ENCODE data around the gene CTF1.
"Not testable (repeated sequence)": the region's sequence is repeated elsewhere in the genome, so short reads cannot be mapped to it uniquely, and the experiment has no call there.

CTF1 gene, protein sequence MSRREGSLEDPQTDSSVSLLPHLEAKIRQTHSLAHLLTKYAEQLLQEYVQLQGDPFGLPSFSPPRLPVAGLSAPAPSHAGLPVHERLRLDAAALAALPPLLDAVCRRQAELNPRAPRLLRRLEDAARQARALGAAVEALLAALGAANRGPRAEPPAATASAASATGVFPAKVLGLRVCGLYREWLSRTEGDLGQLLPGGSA

DNA sequence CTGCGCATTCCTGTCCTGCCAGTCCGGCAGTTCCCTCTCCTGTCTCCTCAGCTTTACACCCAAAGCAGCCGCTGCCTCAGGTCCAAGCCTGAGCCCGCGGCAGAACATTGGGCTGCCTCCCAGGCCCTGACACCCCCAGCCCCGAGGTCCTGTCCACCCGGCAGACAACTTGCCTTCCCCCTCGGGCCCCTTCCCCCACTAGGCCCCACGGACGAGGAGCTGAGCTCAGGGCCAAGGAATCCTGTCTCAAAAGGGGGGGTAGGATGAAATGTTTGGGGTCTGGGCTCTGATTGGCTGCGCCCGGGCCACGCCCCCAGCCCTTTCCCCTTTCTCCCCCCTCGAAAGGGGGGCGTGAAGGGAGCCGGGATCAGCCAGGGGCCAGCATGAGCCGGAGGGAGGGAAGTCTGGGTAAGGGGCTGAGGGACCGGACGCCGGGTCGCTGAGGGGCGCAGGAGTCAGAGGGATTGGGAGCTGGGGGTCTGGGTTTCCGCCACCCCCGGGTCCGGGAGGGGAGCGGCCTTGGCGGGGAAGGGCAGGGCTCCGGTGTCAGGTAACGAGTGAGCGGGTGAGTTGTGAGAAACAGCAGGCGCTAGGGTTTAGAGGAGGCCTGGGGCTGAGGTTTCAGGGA, at the start of gene CTF1:
CTF1 (plus strand) TSS at position 354 of the 628 bp plus-strand sequence; CDS start at position 384, 30 bp downstream.
- DNase-seq (ENCODE audit: low read depth), result no peak

DNA sequence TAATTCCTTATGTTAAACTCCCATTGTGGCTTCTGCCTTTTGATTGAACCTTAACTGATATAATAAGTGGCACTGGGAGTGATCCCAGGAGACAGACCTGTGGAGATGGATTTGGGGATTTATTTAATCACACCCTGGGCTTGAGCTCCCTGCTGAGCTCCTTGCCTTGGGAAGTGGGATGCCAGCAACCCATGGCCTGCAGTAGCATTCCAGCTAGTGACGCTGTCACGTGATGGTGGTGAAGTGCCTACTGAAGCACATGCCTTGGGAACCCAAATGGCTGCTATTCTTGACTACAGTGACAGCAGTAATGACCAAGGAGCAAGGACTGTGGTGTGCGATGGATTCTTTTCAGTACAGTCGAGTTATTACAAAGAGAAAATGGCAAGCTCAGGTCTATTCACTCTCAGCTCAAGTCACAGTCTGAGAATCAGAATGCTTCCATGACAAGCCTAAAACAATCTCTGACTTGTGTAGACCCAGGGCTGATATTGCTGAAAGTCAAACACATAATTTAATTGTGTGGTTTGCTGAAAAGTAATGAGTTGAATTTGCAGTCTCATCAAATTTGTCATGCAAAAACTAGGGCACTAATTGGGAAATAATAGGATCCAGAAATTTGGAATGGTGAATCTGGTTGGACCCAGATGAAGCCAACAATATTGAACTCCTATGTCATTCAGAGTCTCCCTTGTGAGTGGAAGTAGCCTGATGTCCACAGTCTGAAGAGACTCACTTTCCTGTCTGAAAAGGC, 49.6 kb upstream of the CTF1 start:
- DNase-seq (ENCODE audit: low read depth), result no peak

DNA sequence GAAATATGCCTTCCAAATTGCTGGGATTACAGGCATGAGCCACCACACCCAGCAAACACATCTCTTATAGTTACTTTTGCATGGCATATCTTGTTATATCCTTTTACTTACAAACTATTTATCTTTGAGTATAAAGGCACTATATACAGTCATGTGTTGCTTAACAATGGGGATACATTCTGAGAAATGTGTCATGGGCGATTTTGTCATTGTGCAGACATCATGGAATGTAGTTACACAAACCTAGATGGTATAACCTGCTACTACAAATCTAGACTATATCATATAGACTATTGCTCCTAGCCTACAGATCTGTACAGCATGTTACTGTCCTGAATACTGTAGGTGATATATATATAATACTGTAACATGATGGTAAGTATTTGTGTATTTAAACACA, 46.2 kb upstream of the CTF1 start:
- no peak for DNase-seq (ENCODE audit: low read depth)

DNA sequence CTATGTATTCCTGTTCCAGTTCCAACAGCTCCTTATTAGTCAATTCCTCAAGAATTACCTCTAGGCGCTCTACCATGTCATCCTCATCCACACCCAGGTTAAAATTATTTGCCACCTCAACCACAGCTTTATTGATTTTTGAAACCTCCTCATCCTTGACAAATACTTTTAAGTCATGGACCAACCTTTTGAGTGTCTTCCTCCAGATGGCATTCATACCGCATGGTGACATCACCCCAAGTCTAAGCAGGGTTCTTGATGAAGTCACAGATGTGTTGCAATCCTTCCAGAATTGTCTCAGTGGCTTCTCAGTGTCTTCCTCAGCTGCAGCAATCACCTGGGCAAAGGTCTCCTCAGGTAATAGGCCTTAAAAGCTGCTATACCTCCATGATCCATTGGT, 42.7 kb upstream of the CTF1 start:
- DNase-seq (ENCODE audit: low read depth), result no peak

DNA sequence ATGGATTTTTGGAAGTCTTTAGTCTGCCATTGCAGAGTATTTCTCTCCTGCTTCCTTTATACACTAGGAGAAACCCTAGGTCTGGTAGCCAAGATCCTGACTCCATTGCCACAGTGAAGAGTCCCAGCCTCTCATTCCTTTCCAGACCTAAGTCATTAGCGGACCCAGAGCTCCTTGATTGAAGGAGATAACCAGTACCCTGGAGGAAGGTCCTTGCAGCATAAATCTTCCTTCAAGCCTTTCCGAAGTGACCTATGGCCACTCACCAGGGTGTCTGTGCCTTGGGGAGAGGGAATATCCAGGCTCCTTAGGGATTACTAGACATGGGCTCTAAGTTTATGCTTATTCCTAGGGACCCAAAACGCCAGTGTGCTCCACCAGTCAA, 38.3 kb upstream of the CTF1 start:
- DNase-seq (ENCODE audit: low read depth), result no peak

DNA sequence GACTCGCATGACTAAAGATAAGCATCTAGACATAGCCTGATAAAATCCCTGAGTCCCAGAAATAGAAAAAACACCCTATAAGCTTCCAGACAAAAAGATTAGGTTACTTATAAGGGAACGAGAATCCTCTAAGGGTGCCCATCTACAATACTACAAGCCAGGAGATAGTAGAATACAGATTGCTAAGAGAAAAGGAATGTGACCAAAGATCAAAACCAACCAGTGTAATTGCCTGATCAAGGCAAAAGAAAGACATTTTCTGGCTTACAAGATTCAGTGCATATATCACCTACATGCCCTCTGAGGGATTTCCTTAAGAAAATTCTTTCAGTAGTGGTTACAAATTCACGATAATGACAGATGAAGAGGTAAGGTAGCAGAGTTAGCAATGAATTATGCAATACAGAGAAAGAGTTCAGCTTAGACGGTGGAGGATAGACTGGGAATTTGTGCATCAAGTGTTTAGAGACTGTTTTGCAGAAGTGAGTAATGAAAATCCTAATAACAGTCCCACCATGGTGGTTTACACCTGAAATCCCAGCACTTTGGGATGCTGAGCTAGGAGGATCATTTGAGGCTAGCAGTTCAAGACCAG, 37.5 kb upstream of the CTF1 start:
- DNase-seq (ENCODE audit: low read depth), result no peak

DNA sequence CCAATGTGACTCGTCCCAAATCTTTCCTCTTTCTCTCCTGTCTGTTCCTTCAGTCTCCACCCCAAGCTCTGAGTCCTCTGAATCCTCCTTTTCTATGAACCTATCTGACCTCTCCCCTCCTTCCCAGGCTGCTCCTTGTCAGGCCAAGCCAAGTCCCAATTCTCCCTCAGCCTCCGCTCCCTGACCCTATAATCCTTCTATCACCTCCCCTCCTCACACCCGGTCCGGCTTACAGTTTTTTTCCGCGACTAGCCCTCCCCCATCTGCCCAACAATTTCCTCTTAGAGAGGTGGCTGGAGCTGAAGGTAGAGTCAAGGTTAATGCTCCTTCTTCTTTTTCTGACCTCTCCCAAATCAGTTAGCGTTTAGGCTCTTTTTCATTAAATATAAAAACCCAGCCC, 35.7 kb upstream of the CTF1 start:
- DNase-seq (ENCODE audit: low read depth), result not testable (repeated sequence)

DNA sequence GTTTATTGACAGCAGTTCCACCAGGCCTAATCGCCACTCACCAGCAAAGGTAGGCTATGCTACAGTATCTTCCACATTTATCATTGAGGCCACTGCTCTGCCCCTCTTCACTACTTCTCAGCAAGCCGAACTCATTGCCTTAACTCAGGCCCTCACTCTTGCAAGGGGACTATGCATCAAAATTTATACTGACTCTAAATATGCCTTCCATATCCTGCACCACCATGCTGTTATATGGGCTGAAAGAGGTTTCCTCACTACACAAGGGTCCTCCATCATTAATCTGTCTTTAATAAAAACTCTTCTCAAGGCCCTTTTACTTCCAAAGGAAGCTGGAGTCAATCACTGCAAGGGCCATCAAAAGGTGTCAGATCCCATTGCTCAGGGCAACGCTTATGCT, 33.2 kb upstream of the CTF1 start:
- DNase-seq (ENCODE audit: low read depth), result not testable (repeated sequence)

DNA sequence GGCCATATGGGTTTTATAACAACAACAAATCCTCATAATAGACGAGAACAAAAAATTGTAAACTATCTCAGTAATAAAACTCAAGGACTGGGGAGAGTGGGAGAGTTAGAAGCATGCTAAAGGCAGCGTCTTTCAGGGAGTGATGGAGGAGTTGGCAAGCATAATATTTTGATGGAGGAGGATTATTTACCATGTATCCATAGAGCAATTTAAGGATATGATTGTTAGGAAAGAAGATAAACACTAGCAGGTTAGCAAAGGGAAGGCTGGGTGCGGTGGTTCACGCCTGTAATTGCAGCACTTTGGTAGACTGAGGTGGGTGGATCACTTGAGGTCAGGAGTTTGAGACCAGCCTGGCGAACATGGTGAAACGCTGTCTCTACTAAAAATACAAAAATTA, 30.4 kb upstream of the CTF1 start:
- no peak for DNase-seq (ENCODE audit: low read depth)

DNA sequence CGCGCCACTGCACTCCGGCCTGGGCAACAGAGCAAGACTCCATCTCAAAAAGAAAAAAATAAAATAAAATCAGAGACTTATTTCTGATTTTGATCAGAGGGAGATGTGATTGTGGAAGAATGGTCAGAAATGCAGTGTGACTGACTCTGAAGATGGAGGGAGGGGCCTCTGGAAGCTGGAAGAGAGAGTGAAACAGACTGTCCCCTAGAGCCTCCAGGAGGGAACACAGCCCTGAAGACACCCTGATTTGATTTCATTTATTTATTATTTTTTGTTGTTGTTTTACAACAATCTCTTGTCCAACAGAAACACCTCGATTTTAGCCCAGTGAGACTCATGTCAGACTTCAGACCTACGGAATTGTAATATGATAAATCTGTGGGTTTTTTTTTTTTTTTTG, 28.7 kb upstream of the CTF1 start:
- DNase-seq (ENCODE audit: low read depth), result no peak

DNA sequence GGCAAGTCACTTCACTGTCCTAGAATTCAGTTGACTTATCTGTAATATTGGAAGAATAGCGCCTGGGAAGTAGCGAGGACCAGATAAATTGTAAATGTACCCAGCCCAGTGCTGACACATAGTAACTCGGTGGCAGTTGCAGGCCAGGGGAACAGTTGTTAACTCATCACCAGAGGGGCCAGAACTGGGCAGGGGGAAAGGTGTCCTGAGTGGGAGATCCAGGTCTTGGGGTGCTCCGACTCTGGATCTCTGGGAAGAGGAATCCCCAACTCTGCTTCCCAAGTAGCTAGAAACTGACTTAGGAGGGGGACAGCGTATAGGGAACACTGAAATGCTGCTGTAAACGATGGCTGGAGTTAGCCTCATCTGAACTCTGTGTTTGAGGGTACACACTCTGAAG, 25.5 kb upstream of the CTF1 start:
- DNase-seq (ENCODE audit: low read depth), result no peak

DNA sequence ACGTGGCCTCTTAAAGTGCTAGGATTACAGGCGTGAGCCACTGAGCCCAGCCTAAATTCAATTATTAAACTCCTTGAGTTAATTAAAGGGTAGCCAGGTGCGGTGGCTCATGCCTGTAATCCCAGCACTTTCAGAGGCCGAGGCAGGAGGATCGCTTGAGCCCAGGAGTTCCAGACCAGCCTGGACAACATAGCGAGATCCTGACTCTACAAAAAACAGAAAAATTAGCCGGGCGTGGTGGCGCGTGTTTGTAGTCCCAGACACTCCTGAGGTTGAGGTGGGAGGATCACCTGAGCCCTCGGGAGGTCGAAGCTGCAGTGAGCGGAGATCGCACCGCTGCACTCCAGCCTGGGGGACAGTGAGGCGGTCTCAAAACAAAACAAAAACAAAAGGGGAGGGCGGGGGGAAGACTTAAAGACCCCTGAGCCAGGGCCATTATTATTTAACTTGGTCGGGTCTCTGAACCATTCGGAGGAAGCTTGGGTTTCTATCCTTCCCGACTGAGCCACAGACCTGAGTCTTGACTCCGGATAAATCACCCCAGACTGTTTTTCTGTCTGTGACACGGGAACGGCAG, 22.1 kb upstream of the CTF1 start:
- no peak for DNase-seq (ENCODE audit: low read depth)

DNA sequence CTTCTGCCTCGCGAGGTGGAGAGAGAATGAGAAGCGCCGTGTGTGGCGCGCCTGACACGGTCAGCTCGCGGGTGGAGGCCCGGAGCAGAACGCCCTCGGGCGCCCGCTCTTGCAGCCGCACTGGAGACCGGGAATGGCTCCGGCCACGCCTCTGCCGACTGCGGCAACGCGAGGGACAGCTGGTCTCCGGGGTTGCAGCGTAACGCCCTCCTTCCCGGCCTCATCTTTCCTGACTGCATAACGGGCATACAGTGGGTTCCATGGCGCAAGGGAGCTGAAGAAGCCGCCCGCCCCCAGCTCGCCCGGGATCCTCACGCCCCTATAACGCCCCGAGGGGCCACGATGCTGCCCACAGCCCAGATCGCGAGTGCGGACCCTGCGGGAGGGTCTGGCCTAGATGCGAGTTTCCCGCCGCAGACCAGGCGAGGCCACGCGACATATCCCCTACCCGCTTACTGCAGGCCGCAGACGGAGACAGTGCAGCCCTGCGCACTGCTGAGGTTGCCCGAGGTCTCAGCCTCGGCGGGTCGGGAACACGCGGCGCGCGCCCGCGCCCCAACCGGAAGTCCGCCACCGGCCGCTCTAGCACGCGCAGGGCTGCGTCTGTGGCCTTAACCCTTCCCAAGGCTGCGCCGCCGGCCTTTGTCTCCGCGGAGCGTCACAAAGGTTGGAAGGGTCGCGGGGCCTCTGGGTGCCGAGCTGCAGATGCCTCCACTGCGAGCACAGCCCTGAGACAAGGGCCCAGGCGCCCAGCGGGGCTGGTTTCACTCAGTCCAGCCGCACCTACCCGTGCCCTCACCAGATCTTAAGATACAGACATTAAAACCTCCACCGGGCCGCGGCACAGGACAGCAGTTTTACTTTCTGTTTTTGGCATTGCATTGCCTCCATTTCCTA, 21.3 kb upstream of the CTF1 start:
- DNase-seq (ENCODE audit: low read depth), result peak; percentile 86

DNA sequence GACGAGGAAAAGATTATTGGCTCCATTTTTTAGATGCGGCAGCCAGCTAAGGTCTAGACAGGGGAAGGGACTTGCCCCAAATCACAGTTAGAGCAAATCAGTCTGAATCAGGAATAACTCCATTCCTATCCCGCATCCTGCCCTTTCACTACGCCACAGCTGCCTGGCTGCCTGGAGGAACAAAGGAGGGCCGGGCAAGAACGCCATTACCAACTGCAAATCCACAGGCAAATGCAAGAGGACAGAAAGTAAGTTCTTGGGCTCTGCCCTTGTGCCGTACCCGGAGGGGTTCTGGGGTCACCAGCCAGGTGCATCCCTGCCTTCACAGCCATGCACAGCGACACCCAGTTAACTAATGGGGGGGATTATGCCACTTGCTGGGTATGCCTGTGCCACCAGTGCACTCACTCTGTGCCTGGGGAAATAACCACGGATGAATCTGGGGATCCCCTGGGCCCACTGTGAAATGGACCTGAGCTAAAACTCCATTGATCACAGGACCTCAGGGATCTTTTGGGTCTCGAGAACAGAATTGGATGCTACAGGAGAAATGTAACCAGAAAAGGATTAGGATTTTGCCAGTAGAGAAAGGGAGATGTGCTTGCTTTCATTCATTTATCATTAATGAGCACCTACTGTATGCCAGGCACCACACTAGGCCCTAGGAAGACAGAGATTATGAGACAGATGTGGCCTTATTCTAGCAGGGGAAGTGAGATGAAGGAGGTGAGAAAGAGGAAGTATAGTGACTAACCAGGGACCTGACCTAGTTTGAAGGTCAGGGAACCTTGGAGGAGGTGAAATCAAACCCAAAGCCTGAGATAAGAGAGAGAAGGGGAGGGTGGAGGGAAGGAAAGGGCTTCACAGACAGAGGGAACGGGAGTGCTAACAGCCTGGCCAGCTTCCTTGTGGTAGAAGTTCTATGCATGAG, 20.3 kb upstream of the CTF1 start:
- DNase-seq (ENCODE audit: low read depth), result no peak

DNA sequence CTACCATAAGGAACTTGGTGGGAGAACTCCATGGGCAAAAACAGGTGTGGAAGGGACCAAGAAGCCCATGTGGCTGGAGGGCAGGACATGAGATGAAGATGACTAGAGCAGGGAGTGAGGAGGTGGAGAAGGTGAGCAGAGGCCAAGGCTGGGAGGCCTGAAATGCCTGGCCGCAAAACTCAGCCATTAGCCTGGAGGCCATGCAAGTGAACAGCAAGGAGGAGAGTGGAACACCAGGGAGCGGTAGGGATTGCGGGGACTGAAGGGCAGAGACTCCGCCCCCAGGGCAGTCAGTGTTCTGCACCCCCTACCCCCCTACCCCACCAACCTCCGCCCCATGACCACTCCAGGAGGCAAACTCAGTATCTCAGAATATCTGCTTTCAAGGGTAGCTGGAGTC, 19.5 kb upstream of the CTF1 start:
- no peak for DNase-seq (ENCODE audit: low read depth)

DNA sequence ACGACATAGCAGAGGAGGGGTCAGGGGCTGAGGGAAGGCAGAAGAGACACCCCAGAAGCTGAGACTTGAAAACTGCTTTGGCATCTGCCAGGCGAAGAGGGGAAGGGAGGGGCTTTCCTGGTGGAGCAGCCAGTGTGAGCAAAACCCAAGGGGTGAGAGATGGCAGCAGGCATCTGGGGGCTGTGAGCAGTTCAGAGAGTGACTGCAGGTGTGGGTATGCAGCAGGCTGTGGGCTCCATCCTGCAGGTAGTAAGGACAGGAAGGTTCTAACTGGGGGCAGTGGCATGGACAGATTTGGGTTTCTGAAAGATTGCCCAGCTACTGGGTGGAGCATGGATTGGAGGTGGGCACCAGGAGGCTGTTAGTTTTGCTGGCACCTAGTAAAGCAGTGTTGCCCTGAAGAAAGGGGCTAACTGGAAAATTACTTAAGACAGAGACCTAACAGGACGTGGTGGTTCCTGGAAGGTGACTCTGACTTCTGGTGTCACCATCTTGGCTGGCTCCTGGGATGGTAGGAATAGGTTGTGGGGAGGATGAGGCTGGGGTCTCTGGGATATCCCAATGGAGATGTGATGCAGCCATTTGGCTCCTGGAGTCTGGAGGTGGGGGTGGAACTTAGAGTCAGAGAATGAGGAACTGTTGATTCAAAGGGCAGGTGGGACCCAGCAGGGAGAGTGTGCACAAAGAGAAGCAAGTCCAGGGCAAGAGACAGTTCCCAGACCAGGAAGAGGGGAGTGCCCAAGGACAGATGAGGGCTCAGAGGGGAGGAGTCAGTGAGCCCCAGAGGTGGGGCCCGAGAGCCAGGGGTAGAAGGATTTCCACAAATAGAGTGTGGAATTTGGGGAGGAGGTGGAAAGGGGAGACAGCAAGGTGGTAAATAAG, 13.7 kb upstream of the CTF1 start:
- DNase-seq (ENCODE audit: low read depth), result no peak

DNA sequence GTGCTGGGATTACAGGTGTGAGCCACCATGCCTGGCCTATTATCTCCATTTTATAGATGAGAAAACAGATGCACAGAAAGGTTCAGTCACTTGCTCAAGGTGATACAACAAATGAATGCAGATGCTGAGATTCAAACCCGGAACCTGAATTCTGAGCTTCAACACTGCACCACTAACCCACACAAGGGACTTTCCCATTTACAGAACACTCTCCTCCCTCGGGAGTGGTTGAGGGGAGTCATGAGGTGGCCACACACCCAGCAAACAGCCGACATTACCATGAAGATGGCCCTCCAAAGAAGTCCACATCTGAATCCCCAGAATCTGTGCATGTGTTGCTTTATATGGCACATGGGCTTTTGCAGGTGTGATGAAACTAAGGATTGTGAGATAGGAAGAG, 11.7 kb upstream of the CTF1 start:
- DNase-seq (ENCODE audit: low read depth), result no peak

DNA sequence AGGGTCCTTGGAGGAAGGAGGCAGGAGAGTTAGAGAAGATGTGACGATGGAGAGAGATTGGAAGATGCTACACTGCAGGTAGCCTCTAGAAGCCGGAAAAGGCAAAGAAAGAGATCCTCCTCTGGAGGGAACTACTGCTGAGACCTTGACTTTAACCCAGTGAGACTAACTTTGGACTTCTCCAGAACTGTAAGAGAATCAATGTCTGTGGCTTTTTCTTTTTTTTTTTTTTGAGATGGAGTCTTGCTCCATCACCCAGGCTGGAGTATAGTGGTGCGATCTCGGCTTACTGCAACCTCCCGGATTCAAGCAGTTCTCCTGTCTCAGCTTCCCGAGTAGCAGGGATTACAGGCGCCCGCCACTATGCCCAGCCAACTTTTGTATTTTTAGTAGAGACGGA, 11.2 kb upstream of the CTF1 start:
- DNase-seq (ENCODE audit: low read depth), result no peak

DNA sequence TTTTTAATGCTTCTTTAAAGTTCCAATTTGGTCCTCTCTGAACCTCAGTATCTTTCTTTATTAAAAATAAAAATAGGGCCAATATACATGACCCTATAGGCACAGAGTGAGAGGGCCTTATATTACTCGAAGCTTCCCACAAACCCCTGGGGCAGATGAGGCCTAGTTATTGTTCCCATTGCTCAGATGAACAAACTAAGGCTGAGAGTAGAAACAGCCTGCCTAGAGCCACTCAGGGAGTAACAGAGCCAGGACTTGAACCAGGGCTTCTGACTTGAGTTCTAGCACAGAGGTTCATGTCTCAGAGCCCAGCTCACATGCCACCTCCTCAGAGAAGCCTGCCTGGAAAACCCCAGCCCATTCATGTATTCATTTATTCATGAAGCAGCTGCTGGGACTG, 10.3 kb upstream of the CTF1 start:
- no peak for DNase-seq (ENCODE audit: low read depth)

DNA sequence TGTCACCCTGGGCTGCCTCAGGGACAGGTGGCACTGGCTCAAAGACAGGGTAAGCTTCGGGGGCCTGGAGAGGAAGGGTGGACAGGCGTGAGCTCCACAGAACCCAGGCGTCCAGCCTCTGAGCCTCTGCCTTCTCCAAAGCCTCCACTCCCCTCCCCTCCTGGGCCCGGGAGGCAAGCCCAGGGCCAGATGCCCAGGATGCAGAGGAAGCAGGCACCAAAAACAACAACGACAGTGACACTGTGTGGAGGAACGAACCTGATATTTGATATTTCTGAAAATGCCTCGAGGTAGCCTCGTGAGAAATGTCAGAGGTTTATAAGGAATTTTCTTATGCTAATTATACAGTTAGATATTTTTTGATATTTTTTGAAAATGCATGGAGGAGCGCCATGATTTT, 8.5 kb upstream of the CTF1 start:
- no peak for DNase-seq (ENCODE audit: low read depth)
